IMR-90 (cell line): ENCODE results near the gene MNAT1. TPM values are rescaled to one million over a fixed set of nuclear protein-coding genes. Genes with fewer than 3 reads are reported as not detected.

Source experiments
- ATAC-seq: fragments of 200-7000 bp; cut with Tn5 transposase; 2 replicates; pipeline ENCODE4 v1.9.1; 2020; ENCODE audit warnings: low read depth, mild to moderate bottlenecking, moderate library complexity
- BruUV-seq: library from RNA; stranded (reverse); fragments of 400-500 nt; replicated peaks from 2 replicates; lab custom pipeline; 2021; lab: Mats Ljungman, UMichigan
- CTCF ChIA-PET: fragments of 300-600 bp; formaldehyde crosslinking; extraction: SDS; loops from one replicate; lab custom pipeline; 2021; ENCODE audit warnings: antibody characterized with exemption; lab: Yijun Ruan, JAX
- POLR2A ChIA-PET: fragments of 300-600 bp; sonication (Branson Sonifier 250); formaldehyde crosslinking; loops from one replicate; lab custom pipeline; 2022; ENCODE audit warnings: antibody characterized with exemption; ENCODE audit not compliant: unreplicated experiment; lab: Charles Lee
- DNase-seq: peaks from one replicate; pipeline ENCODE4 v3.0.0; 2013
- H2AFZ ChIP-seq: replicated peaks from 2 replicates; pipeline ENCODE3; 2013; ENCODE audit warnings: low read length, mild to moderate bottlenecking; ENCODE audit not compliant: poor library complexity
- H2AK5ac ChIP-seq: 2 replicates; pipeline ENCODE4 v1.6.1; 2013; ENCODE audit warnings: low read depth, low read length, inconsistent platforms
- H2AK9ac ChIP-seq: replicated peaks from 2 replicates; pipeline ENCODE3; 2013; ENCODE audit warnings: mild to moderate bottlenecking, low read depth, low read length, moderate library complexity; ENCODE audit not compliant: poor library complexity
- H2BK120ac ChIP-seq: 2 replicates; pipeline ENCODE4 v1.6.1; 2013; ENCODE audit warnings: low read depth, low read length, inconsistent platforms
- H2BK15ac ChIP-seq: 3 replicates; pipeline ENCODE4 v1.6.1; 2013; ENCODE audit warnings: low read depth, low read length, inconsistent platforms
- H2BK20ac ChIP-seq: 2 replicates; pipeline ENCODE4 v1.6.1; 2013; ENCODE audit warnings: low read depth, mild to moderate bottlenecking, inconsistent platforms, low read length, moderate library complexity
- H2BK5ac ChIP-seq: 2 replicates; pipeline ENCODE4 v1.6.1; 2013; ENCODE audit warnings: mild to moderate bottlenecking, low read depth, low read length, inconsistent platforms; ENCODE audit not compliant: poor library complexity, severe bottlenecking
- H3K14ac ChIP-seq: replicated peaks from 2 replicates; pipeline ENCODE4 v1.6.1; 2013; ENCODE audit warnings: low read depth, low read length, inconsistent platforms
- H3K18ac ChIP-seq: 2 replicates; pipeline ENCODE4 v1.6.1; 2013; ENCODE audit warnings: low read depth, low read length, control low read depth
- H3K23ac ChIP-seq: 2 replicates; pipeline ENCODE4 v1.6.1; 2013; ENCODE audit warnings: low read depth, low read length, inconsistent platforms
- H3K27ac ChIP-seq: 2 replicates; pipeline ENCODE4 v1.5.1; 2013; ENCODE audit warnings: mild to moderate bottlenecking, control low read depth, low read length; ENCODE audit not compliant: insufficient read depth
- H3K27me3 ChIP-seq: 2 replicates; pipeline ENCODE4 v1.6.1; 2013; ENCODE audit warnings: low read length; ENCODE audit not compliant: control insufficient read depth, insufficient read depth
- H3K36me3 ChIP-seq: 2 replicates; pipeline ENCODE4 v1.6.1; 2013; ENCODE audit warnings: low read length, mixed read lengths; ENCODE audit not compliant: control insufficient read depth, insufficient read depth
- H3K4ac ChIP-seq: 2 replicates; pipeline ENCODE4 v1.6.1; 2013; ENCODE audit warnings: low read depth, low read length, inconsistent platforms
- H3K4me1 ChIP-seq: 2 replicates; pipeline ENCODE4 v1.6.1; 2013; ENCODE audit warnings: low read length, mixed read lengths; ENCODE audit not compliant: control insufficient read depth, insufficient read depth
- H3K4me2 ChIP-seq: 2 replicates; pipeline ENCODE4 v1.6.1; 2013; ENCODE audit warnings: low read depth, mild to moderate bottlenecking, control low read depth, low read length, moderate library complexity
- H3K4me3 ChIP-seq: 2 replicates; pipeline ENCODE4 v1.5.1; 2013; ENCODE audit warnings: low read depth, mild to moderate bottlenecking, control low read depth, low read length, moderate library complexity; ENCODE audit not compliant: insufficient read depth
- H3K56ac ChIP-seq: 2 replicates; pipeline ENCODE4 v1.6.1; 2013; ENCODE audit warnings: low read length, inconsistent platforms; ENCODE audit not compliant: insufficient read depth; ENCODE audit errors: extremely low read depth
- H3K79me1 ChIP-seq, 2 experiments: 2 replicates each; pipeline ENCODE4 v1.6.1; 2013; ENCODE audit warnings: low read length in 2 of 2, inconsistent platforms in 1 of 2, low read depth in 1 of 2
- H3K9ac ChIP-seq: 2 replicates; pipeline ENCODE4 v1.6.1; 2013; ENCODE audit warnings: low read depth, low read length, control low read depth
- H3K9me1 ChIP-seq: 2 replicates; pipeline ENCODE4 v1.6.1; 2013; ENCODE audit warnings: low read length, inconsistent platforms; ENCODE audit not compliant: insufficient read depth
- H3K9me3 ChIP-seq: 2 replicates; pipeline ENCODE4 v1.6.1; 2013; ENCODE audit warnings: low read length; ENCODE audit not compliant: control insufficient read depth, insufficient read depth
- H4K20me1 ChIP-seq: 2 replicates; pipeline ENCODE4 v1.6.1; 2013; ENCODE audit warnings: low read length, inconsistent platforms; ENCODE audit not compliant: insufficient read depth
- H4K5ac ChIP-seq: 2 replicates; pipeline ENCODE4 v1.6.1; 2013; ENCODE audit warnings: mild to moderate bottlenecking, low read depth, low read length, control low read depth
- H4K8ac ChIP-seq, 2 experiments: 2 replicates each; pipeline ENCODE4 v1.6.1; 2013; ENCODE audit warnings: low read depth in 2 of 2, low read length in 2 of 2, control low read depth in 1 of 2, inconsistent platforms in 1 of 2
- H4K91ac ChIP-seq: 2 replicates; pipeline ENCODE4 v1.6.1; 2013; ENCODE audit warnings: low read depth, low read length, inconsistent platforms; ENCODE audit not compliant: insufficient read depth
- BHLHE40 ChIP-seq: fragments of 150-350 bp; IDR thresholded peaks from 2 replicates; pipeline ENCODE4 v1.6.1; 2016; ENCODE audit warnings: mild to moderate bottlenecking, low read depth, low read length
- CEBPB ChIP-seq: IDR thresholded peaks from 2 replicates; pipeline ENCODE4 v1.6.1; 2012; ENCODE audit warnings: low read depth, low read length, improper control_type of control experiment
- CHD1 ChIP-seq: IDR thresholded peaks from 2 replicates; pipeline ENCODE4 v1.6.1; 2012; ENCODE audit warnings: low read depth, low read length, improper control_type of control experiment
- CTCF ChIP-seq: conservative IDR thresholded peaks from 2 replicates; pipeline ENCODE4 v1.5.1; 2012; ENCODE audit warnings: mild to moderate bottlenecking, low read depth, low read length, improper control_type of control experiment
- ELK1 ChIP-seq: fragments of 150-350 bp; IDR thresholded peaks from 2 replicates; pipeline ENCODE4 v1.6.1; 2016; ENCODE audit warnings: low read depth, mild to moderate bottlenecking, low read length, moderate library complexity, borderline replicate concordance
- FOS ChIP-seq: fragments of 150-350 bp; IDR thresholded peaks from 2 replicates; pipeline ENCODE4 v1.6.1; 2016; ENCODE audit warnings: low read depth, low read length
- MAFK ChIP-seq: IDR thresholded peaks from 2 replicates; pipeline ENCODE4 v1.6.1; 2012; ENCODE audit warnings: low read depth, low read length, improper control_type of control experiment
- MAZ ChIP-seq: IDR thresholded peaks from 2 replicates; pipeline ENCODE4 v1.6.1; 2012; ENCODE audit warnings: low read depth, mild to moderate bottlenecking, low read length, improper control_type of control experiment, moderate library complexity, borderline replicate concordance
- MXI1 ChIP-seq: IDR thresholded peaks from 2 replicates; pipeline ENCODE4 v1.6.1; 2012; ENCODE audit warnings: low read depth, mild to moderate bottlenecking, low read length, moderate library complexity, borderline replicate concordance
- NFE2L2 ChIP-seq: fragments of 150-350 bp; IDR thresholded peaks from 2 replicates; pipeline ENCODE4 v1.6.1; 2016; ENCODE audit warnings: low read depth, mild to moderate bottlenecking, low read length
- POLR2A ChIP-seq: IDR thresholded peaks from 2 replicates; pipeline ENCODE4 v1.6.1; 2012; ENCODE audit warnings: mild to moderate bottlenecking, low read depth, low read length
- RAD21 ChIP-seq: IDR thresholded peaks from 2 replicates; pipeline ENCODE4 v1.6.1; 2012; ENCODE audit warnings: low read length, improper control_type of control experiment
- RCOR1 ChIP-seq: IDR thresholded peaks from 2 replicates; pipeline ENCODE4 v1.6.1; 2012; ENCODE audit warnings: mild to moderate bottlenecking, low read length, improper control_type of control experiment; ENCODE audit not compliant: insufficient replicate concordance
- RFX5 ChIP-seq: IDR thresholded peaks from 2 replicates; pipeline ENCODE4 v1.8.0; 2012; ENCODE audit warnings: low read depth, mild to moderate bottlenecking, low read length, moderate library complexity
- SMC3 ChIP-seq: fragments of 150-350 bp; IDR thresholded peaks from 2 replicates; pipeline ENCODE4 v1.6.1; 2016; ENCODE audit warnings: low read depth, mild to moderate bottlenecking, antibody characterized with exemption, low read length, moderate library complexity
- USF2 ChIP-seq: fragments of 150-350 bp; IDR thresholded peaks from 2 replicates; pipeline ENCODE4 v1.6.1; 2017; ENCODE audit warnings: mild to moderate bottlenecking, antibody characterized with exemption, low read length, low read depth
- WGBS, 2 experiments: methylation state at CpG; one replicate each; pipeline versions ENCODE4 v1.1.5 to v1.1.7; 2013; ENCODE audit warnings: missing lambda C conversion rate in 2 of 2; ENCODE audit not compliant: insufficient read length in 1 of 2; ENCODE audit errors: extremely low coverage in 2 of 2; 5-methylcytosine and 5-hydroxymethylcytosine counted together
- dilution Hi-C: fragments of 300-500 bp; cut with HindIII; formaldehyde crosslinking; loops from one replicate; pipeline ENCODE4 v1.14.3; 2018; ENCODE audit warnings: low sequenced_read_pairs; ENCODE audit not compliant: unreplicated experiment
- in situ Hi-C: fragments of 300-500 bp; cut with MboI; formaldehyde crosslinking; loops from 3 replicates; pipeline ENCODE4 v1.14.3; 2019; ENCODE audit warnings: low sequenced_read_pairs, inconsistent platforms, mixed read lengths
- intact Hi-C: fragments of 100-400 bp; cut with micrococcal nuclease; formaldehyde crosslinking; loops from 2 replicates; pipeline ENCODE4 v1.10.0; 2022
- polyA plus RNA-seq, 3 experiments: library from polyadenylated mRNA; depleted of rRNA; stranded (reverse); fragments of >200 nt; gene quantifications; 2 replicates each; pipeline ENCODE4 v1.2.3, GENCODE V29; 2012; ENCODE audit warnings: low replicate concordance in 1 of 3
- total RNA-seq: library from RNA; depleted of rRNA; stranded (reverse); fragments of >200 nt; gene quantifications from 2 replicates; pipeline ENCODE4 v1.2.3, GENCODE V29; 2012

The MNAT1 gene
- total and polyA plus RNA-seq, 2 of the 4 experiments (the other 2 are of a cell fraction): 48.2 to 53.0 TPM

- no peak overlapping the region for H2AK9ac ChIP-seq
- H3K4ac ChIP-seq: no peak overlapping the region
- H3K27ac ChIP-seq: no peak overlapping the region
- intact Hi-C loops: no loop called here
- H3K4me3 ChIP-seq: no peak overlapping the region
- no peak overlapping the region for H2AK5ac ChIP-seq
- H3K4me1 ChIP-seq: peaks cover 3% of the 10 kb centered on the region; the same call in 1 of the 2 replicates
- no peak overlapping the region for H3K4me2 ChIP-seq
- H3K9me3 ChIP-seq: no peaks in the 10 kb centered on the region
- H3K27me3 ChIP-seq: no peaks in the 10 kb centered on the region
- H3K79me1 ChIP-seq: peaks cover 19 to 56% of the 10 kb centered on the region in 2 experiments
- ATAC-seq (no peak), DNase-seq (no peak)
- no peak overlapping the region; a peak in 1 of 4 replicates for H4K8ac ChIP-seq
- CTCF ChIA-PET: no interaction called here
- H3K56ac ChIP-seq: no peak overlapping the region
- H4K91ac ChIP-seq: no peak overlapping the region
- H2AFZ ChIP-seq: no peak overlapping the region
- H3K23ac ChIP-seq: no peak overlapping the region
- no peaks in the 10 kb centered on the region for H4K20me1 ChIP-seq
- H3K9me1 ChIP-seq: 0 out of 2 replicates have a peak, but pooled peaks cover 3% of the 10 kb centered on the region
- H3K36me3 ChIP-seq: peaks cover 10% of the 10 kb centered on the region
- H2BK120ac ChIP-seq: no peak overlapping the region
- H2BK20ac ChIP-seq: no peak overlapping the region
- H4K5ac ChIP-seq: no peak overlapping the region
- no peak overlapping the region; the same call in 1 of the 2 replicates for H3K14ac ChIP-seq
- H3K18ac ChIP-seq: no peak overlapping the region
- TF ChIP-seq POLR2A: no peak
- TF ChIP-seq NFE2L2: no peak
- TF ChIP-seq RAD21: no peak
- TF ChIP-seq BHLHE40: no peak
- no peak for TF ChIP-seq CEBPB
- TF ChIP-seq CHD1: no peak
- TF ChIP-seq MAFK: no peak
- no peak for TF ChIP-seq ELK1
- no peak for TF ChIP-seq MXI1
- no peak for TF ChIP-seq SMC3
- no peak for TF ChIP-seq USF2
- no peak for TF ChIP-seq FOS
- TF ChIP-seq CTCF: no peak
- no peak for TF ChIP-seq MAZ
- no peak for TF ChIP-seq RFX5
- no peak for TF ChIP-seq RCOR1
- no TSS peak for BruUV-seq
- in situ Hi-C loops: loop anchor here (25.0 kb wide), 1 partner anchor 341 kb away; the partner anchor contains the start of gene SIX1
- dilution Hi-C loops: no loop called here
- no CpG with 5 or more reads among the region's 2 CpGs for WGBS, 2 experiments
- POLR2A ChIA-PET: no interaction called here
- no peak overlapping the region for H2BK5ac ChIP-seq
- no peak overlapping the region for H2BK15ac ChIP-seq
- no peak overlapping the region for H3K9ac ChIP-seq
Measured at GRCh38 chr14:60977847-60978246, 243.3 kb downstream of the MNAT1 start.
